ENCODE results near the gene PIGU. TPM values are rescaled to one million over a fixed set of nuclear protein-coding genes. Genes with fewer than 3 reads are reported as not detected.

PIGU gene
- total and polyA plus RNA-seq, 9 of the 15 experiments (the other 6 are each of a cell fraction or from before 2014, with no cell fraction given), result 6.5 to 100 (median 28.1) TPM

DNA sequence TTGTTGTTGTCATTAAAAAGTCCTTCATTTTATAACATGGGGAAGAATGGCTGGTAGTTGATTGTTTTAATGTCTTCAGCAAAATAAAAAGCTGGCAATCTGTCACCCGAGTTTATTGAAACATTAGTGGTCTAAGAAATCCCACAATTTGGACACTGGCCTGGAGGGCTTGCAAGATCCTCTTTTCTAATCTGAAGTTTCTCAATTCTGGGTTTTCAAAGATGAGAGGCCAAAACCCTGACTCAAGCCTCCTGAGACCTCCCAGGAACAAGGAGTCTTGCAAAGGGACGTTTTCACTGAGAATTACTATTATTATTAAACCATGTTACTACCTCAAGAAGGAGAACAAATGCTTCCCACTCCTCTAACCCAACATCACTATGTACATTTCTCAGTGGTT is 98.9 kb downstream of the PIGU start:
- Histone ChIP-seq H3K9ac (ENCODE audit: insufficient read depth in 1 of 2, low read depth in 2 of 2, low read length in 2 of 2) (no peak overlapping the region), H3K9me1 (ENCODE audit: control insufficient read depth, insufficient read depth, low read length) (no peaks in the 10 kb centered on the region), H3K4me3 (no peak overlapping the region), H3K4me2 (ENCODE audit: insufficient read depth, low read length) (no peak overlapping the region), H3K4me1 (replicated peaks in 1 of 2; ENCODE audit: control insufficient read depth in 2 of 2, insufficient read depth in 2 of 2, low read length in 2 of 2) (no peaks in the 10 kb centered on the region), H2AFZ (ENCODE audit: low read depth, low read length) (no peak overlapping the region), H3K27me3 (ENCODE audit: control insufficient read depth in 2 of 2, insufficient read depth in 2 of 2, low read length in 2 of 2) (no peaks in the 10 kb centered on the region), H3K9me3 (replicated peaks; ENCODE audit: control insufficient read depth, insufficient read depth, low read depth, low read length) (no peaks in the 10 kb centered on the region), H3K36me3 (ENCODE audit: control insufficient read depth, insufficient read depth, low read length) (peaks cover 26% of the 10 kb centered on the region; the same call in 2 of the 3 replicates), H3K27ac (ENCODE audit: extremely low read depth, low read depth, low read length) (no peak overlapping the region), H3K79me2 (ENCODE audit: control insufficient read depth, insufficient read depth, low read length) (no peaks in the 10 kb centered on the region), H4K20me1 (replicated peaks; ENCODE audit: control insufficient read depth, insufficient read depth, low read length) (no peaks in the 10 kb centered on the region; the same call in 1 of the 2 replicates)
- no peak for ATAC-seq
- in situ Hi-C loops (cut with MboI) (no loop called here), intact Hi-C loops (cut with micrococcal nuclease) (no loop called here)
- TF ChIP-seq, protein P1, sequence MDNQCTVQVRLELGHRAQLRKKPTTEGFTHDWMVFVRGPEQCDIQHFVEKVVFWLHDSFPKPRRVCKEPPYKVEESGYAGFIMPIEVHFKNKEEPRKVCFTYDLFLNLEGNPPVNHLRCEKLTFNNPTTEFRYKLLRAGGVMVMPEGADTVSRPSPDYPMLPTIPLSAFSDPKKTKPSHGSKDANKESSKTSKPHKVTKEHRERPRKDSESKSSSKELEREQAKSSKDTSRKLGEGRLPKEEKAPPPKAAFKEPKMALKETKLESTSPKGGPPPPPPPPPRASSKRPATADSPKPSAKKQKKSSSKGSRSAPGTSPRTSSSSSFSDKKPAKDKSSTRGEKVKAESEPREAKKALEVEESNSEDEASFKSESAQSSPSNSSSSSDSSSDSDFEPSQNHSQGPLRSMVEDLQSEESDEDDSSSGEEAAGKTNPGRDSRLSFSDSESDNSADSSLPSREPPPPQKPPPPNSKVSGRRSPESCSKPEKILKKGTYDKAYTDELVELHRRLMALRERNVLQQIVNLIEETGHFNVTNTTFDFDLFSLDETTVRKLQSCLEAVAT (IDR thresholded peaks at IDR 0.05), result no peak
- no peak for TF ChIP-seq ETV1 (tag; conservative IDR thresholded peaks at IDR 0.05; ENCODE audit: low read depth)
- TF ChIP-seq ZFP36 (IDR thresholded peaks at IDR 0.05; ENCODE audit: low read depth, low read length, partially characterized antibody), result no peak
- no peak for TF ChIP-seq KLF16 (IDR thresholded peaks at IDR 0.05)
- TF ChIP-seq RAD21 (CRISPR knock-in tag; conservative IDR thresholded peaks at IDR 0.05 in 1 of 2, IDR thresholded peaks at IDR 0.05 in 1 of 2), result no peak
- no peak for TF ChIP-seq ZNF655 (CRISPR knock-in tag; IDR thresholded peaks at IDR 0.05)
- TF ChIP-seq HBP1 (CRISPR knock-in tag; IDR thresholded peaks at IDR 0.05), result no peak
- no peak for TF ChIP-seq ZNF282 (CRISPR knock-in tag; IDR thresholded peaks at IDR 0.05)
- TF ChIP-seq JUN (IDR thresholded peaks at IDR 0.05; ENCODE audit: borderline replicate concordance, low read depth, low read length), result no peak
- no peak for TF ChIP-seq JUN (CRISPR knock-in tag; IDR thresholded peaks at IDR 0.05; ENCODE audit: borderline replicate concordance)
- no peak for TF ChIP-seq RBM39 (optimal IDR thresholded peaks at IDR 0.05; ENCODE audit: low read depth, low read length)
- ChIA-PET CTCF (ENCODE audit: low intra/inter-chr PET ratio) (no interaction called here), POLR2A (interaction anchor here (0.8 kb wide), 1 partner anchor 133 kb away, joined by 3 read pairs; no protein-coding TSS in a partner anchor)
- WGBS (ENCODE audit: insufficient coverage, low coverage, missing lambda C conversion rate), result 16% methylated on average over 2 of the region's 2 CpGs
- no TSS peak for BruUV-seq (replicated peaks)
- DNase-seq (ENCODE audit: extremely low read depth in 1 of 4, low spot score in 3 of 4), result no peak
- no peak for FAIRE-seq

All from K562 (cell line).